Liver (tissue), 9 donors: Measurements from ENCODE around the gene TUNAR. TPM values are rescaled to one million over a fixed set of nuclear protein-coding genes. Genes with fewer than 3 reads are reported as not detected.

Experiments
- DNase-seq: peaks from one replicate; pipeline ENCODE4 v3.0.0-alpha.2; 2017; ENCODE audit warnings: low spot score
- H3K27ac ChIP-seq, 2 donors: one replicate each; pipeline ENCODE4 v1.7.0; 2013; ENCODE audit warnings: inconsistent platforms in 2 of 2, low read length in 2 of 2, control low read depth in 1 of 2, low read depth in 1 of 2, mild to moderate bottlenecking in 1 of 2
- H3K27me3 ChIP-seq, 4 donors: one replicate each; pipeline versions ENCODE4 v1.6.1 to v1.7.0; 2013; ENCODE audit warnings: low read length in 3 of 4, inconsistent platforms in 1 of 4, mild to moderate bottlenecking in 1 of 4, moderate library complexity in 1 of 4; ENCODE audit not compliant: control insufficient read depth in 4 of 4, insufficient read depth in 4 of 4
- H3K36me3 ChIP-seq, 4 donors: one replicate each; pipeline versions ENCODE4 v1.6.1 to v1.7.0; 2013; ENCODE audit warnings: low read length in 3 of 4, mild to moderate bottlenecking in 3 of 4, low read depth in 1 of 4, moderate library complexity in 1 of 4; ENCODE audit not compliant: control insufficient read depth in 4 of 4, insufficient read depth in 3 of 4
- H3K4me1 ChIP-seq, 4 donors: one replicate each; pipeline versions ENCODE4 v1.6.1 to v1.7.0; 2013; ENCODE audit warnings: low read length in 3 of 4, mild to moderate bottlenecking in 3 of 4, moderate library complexity in 1 of 4; ENCODE audit not compliant: control insufficient read depth in 4 of 4, insufficient read depth in 4 of 4
- H3K4me3 ChIP-seq, 3 donors: one replicate each; pipeline versions ENCODE4 v1.6.1 to v1.7.0; 2013; ENCODE audit warnings: low read length in 3 of 3, control low read depth in 1 of 3, low read depth in 1 of 3, mild to moderate bottlenecking in 1 of 3
- H3K9ac ChIP-seq, 2 donors: one replicate each; pipeline ENCODE4 v1.7.0; 2013; ENCODE audit warnings: low read length in 2 of 2, mild to moderate bottlenecking in 2 of 2, moderate library complexity in 2 of 2, control low read depth in 1 of 2, low read depth in 1 of 2
- H3K9me3 ChIP-seq, 4 donors: one replicate each; pipeline versions ENCODE4 v1.6.1 to v1.7.0; 2013; ENCODE audit warnings: low read length in 3 of 4; ENCODE audit not compliant: control insufficient read depth in 4 of 4
- EGR1 ChIP-seq, 2 donors: IDR thresholded peaks; 2 replicates each; pipeline ENCODE4 v1.6.1; 2016 to 2018; ENCODE audit warnings: antibody characterized with exemption in 2 of 2, low read depth in 2 of 2
- FOXA1 ChIP-seq: IDR thresholded peaks from 2 replicates; pipeline ENCODE4 v1.6.1; 2016; ENCODE audit warnings: antibody characterized with exemption
- FOXA2 ChIP-seq: IDR thresholded peaks from 2 replicates; pipeline ENCODE4 v1.6.1; 2016; ENCODE audit warnings: antibody characterized with exemption
- GABPA ChIP-seq, 2 donors: IDR thresholded peaks in 1 of 2; conservative IDR thresholded peaks in 1 of 2; 2 replicates each; pipeline ENCODE4 v1.6.1; 2016; ENCODE audit warnings: antibody characterized with exemption in 2 of 2, mild to moderate bottlenecking in 1 of 2, moderate library complexity in 1 of 2
- HNF4A ChIP-seq, 2 donors: conservative IDR thresholded peaks; 2 replicates each; pipeline ENCODE4 v1.6.1; 2016; ENCODE audit warnings: antibody characterized with exemption in 2 of 2, mild to moderate bottlenecking in 2 of 2
- HNF4G ChIP-seq: IDR thresholded peaks from 2 replicates; pipeline ENCODE4 v1.6.1; 2016; ENCODE audit warnings: antibody characterized with exemption
- JUND ChIP-seq, 2 donors: IDR thresholded peaks; 2 replicates each; pipeline ENCODE4 v1.6.1; 2016; ENCODE audit warnings: antibody characterized with exemption in 2 of 2
- NR2F2 ChIP-seq: IDR thresholded peaks from 2 replicates; pipeline ENCODE4 v1.6.1; 2016; ENCODE audit warnings: antibody characterized with exemption
- RAD21 ChIP-seq, 2 donors: IDR thresholded peaks; 2 replicates each; pipeline ENCODE4 v1.6.1; 2016; ENCODE audit warnings: antibody characterized with exemption in 2 of 2, mild to moderate bottlenecking in 2 of 2
- RXRA ChIP-seq, 2 donors: IDR thresholded peaks; 2 replicates each; pipeline ENCODE4 v1.6.1; 2017 to 2018; ENCODE audit warnings: antibody characterized with exemption in 2 of 2, mild to moderate bottlenecking in 1 of 2
- SP1 ChIP-seq: IDR thresholded peaks from 2 replicates; pipeline ENCODE4 v1.6.1; 2018; ENCODE audit warnings: antibody characterized with exemption, mild to moderate bottlenecking
- TAF1 ChIP-seq: conservative IDR thresholded peaks from 2 replicates; pipeline ENCODE4 v1.6.1; 2016; ENCODE audit warnings: antibody characterized with exemption, mild to moderate bottlenecking
- YY1 ChIP-seq: IDR thresholded peaks from 2 replicates; pipeline ENCODE4 v1.6.1; 2016; ENCODE audit warnings: antibody characterized with exemption, mild to moderate bottlenecking
- WGBS: extraction: QIAGEN DNeasy Blood & Tissue Kit; methylation state at CpG from one replicate; pipeline ENCODE4 v1.1.7; 2013; 5-methylcytosine and 5-hydroxymethylcytosine counted together
- polyA plus RNA-seq, 2 donors: library from polyadenylated mRNA; stranded (reverse) in 1 of 2; unstranded in 1 of 2; fragments of 200-250 nt in 1 of 2; fragments of >200 nt in 1 of 2; fragmentation: Nextera tagmentation in 1 of 2; extraction: Ambion mirVana in 1 of 2; gene quantifications; one replicate each; pipeline versions ENCODE4 v1.2.1 to v1.2.3, GENCODE V29; 2013 to 2015
- total RNA-seq, 2 donors: library from RNA; depleted of rRNA; stranded (reverse); fragments of >200 nt; gene quantifications; one replicate each; pipeline ENCODE4 v1.2.3, GENCODE V29; 2014
- TF ChIP-seq, protein P1 (sequence below): fragments of 150-350 bp; IDR thresholded peaks from 2 replicates; pipeline ENCODE4 v1.5.1; 2017; ENCODE audit warnings: improper control_type of control experiment, low read depth, low read length; ENCODE audit not compliant: missing input control
- TF ChIP-seq, protein P2 (sequence below): IDR thresholded peaks from 2 replicates; pipeline ENCODE4 v1.6.1; 2016; ENCODE audit warnings: antibody characterized with exemption, mild to moderate bottlenecking
- TF ChIP-seq, protein P3 (sequence below): IDR thresholded peaks from 2 replicates; pipeline ENCODE4 v1.6.1; 2016; ENCODE audit warnings: antibody characterized with exemption
- TF ChIP-seq, protein P4 (sequence below): IDR thresholded peaks from 2 replicates; pipeline ENCODE4 v1.6.1; 2016; ENCODE audit warnings: antibody characterized with exemption
- donor health status: healthy.
- donor health status: healthy.
- donor health status: healthy.
- donor health status: healthy.
- donor health status: healthy.

Gene TUNAR
- total and polyA plus RNA-seq, 4 donors: 0.14 TPM; not detected in 3

DNA sequence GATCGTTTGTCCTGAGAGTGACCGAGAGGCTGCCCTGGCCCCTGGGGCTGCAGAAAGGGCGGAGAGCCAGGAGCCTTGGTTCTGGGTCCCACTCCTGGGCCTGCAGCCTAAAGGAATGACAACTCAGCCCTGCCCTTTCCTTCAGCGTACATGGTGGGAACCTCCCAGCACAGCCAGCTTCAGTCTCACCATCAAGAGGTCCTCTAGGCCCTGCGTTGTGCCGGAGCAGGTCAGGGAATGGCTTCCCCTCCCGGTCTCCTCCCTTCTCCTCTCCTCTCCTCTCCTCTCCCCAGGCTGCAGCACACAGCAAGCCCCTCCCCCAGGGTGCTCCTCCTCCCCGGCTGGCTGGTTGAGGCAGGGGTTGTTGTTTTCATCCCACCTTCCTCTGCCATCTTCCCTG lies 44.6 kb upstream of the TUNAR start:
- H3K36me3 ChIP-seq: no peaks in the 10 kb centered on the region
- no peak overlapping the region for H3K27ac ChIP-seq
- DNase-seq: no peak
- peaks cover 0 to 5% (median 2%) of the 10 kb centered on the region in 4 donors for H3K9me3 ChIP-seq
- TF ChIP-seq FOXA1 (no peak), RAD21 (IDR thresholded peaks at IDR 0.05) (no peak), HNF4A (conservative IDR thresholded peaks at IDR 0.05) (no peak), GABPA (IDR thresholded peaks at IDR 0.05 in 1 of 2, conservative IDR thresholded peaks at IDR 0.05 in 1 of 2) (no peak), NR2F2 (no peak), HNF4G (no peak), JUND (IDR thresholded peaks at IDR 0.05) (no peak), TAF1 (no peak), YY1 (no peak), SP1 (no peak), RXRA (IDR thresholded peaks at IDR 0.05) (no peak), FOXA2 (no peak), EGR1 (IDR thresholded peaks at IDR 0.05; ENCODE audit: low read depth in 2 of 2) (no peak)
- TF ChIP-seq, protein P1, sequence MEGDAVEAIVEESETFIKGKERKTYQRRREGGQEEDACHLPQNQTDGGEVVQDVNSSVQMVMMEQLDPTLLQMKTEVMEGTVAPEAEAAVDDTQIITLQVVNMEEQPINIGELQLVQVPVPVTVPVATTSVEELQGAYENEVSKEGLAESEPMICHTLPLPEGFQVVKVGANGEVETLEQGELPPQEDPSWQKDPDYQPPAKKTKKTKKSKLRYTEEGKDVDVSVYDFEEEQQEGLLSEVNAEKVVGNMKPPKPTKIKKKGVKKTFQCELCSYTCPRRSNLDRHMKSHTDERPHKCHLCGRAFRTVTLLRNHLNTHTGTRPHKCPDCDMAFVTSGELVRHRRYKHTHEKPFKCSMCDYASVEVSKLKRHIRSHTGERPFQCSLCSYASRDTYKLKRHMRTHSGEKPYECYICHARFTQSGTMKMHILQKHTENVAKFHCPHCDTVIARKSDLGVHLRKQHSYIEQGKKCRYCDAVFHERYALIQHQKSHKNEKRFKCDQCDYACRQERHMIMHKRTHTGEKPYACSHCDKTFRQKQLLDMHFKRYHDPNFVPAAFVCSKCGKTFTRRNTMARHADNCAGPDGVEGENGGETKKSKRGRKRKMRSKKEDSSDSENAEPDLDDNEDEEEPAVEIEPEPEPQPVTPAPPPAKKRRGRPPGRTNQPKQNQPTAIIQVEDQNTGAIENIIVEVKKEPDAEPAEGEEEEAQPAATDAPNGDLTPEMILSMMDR: no peak
- TF ChIP-seq, protein P2, sequence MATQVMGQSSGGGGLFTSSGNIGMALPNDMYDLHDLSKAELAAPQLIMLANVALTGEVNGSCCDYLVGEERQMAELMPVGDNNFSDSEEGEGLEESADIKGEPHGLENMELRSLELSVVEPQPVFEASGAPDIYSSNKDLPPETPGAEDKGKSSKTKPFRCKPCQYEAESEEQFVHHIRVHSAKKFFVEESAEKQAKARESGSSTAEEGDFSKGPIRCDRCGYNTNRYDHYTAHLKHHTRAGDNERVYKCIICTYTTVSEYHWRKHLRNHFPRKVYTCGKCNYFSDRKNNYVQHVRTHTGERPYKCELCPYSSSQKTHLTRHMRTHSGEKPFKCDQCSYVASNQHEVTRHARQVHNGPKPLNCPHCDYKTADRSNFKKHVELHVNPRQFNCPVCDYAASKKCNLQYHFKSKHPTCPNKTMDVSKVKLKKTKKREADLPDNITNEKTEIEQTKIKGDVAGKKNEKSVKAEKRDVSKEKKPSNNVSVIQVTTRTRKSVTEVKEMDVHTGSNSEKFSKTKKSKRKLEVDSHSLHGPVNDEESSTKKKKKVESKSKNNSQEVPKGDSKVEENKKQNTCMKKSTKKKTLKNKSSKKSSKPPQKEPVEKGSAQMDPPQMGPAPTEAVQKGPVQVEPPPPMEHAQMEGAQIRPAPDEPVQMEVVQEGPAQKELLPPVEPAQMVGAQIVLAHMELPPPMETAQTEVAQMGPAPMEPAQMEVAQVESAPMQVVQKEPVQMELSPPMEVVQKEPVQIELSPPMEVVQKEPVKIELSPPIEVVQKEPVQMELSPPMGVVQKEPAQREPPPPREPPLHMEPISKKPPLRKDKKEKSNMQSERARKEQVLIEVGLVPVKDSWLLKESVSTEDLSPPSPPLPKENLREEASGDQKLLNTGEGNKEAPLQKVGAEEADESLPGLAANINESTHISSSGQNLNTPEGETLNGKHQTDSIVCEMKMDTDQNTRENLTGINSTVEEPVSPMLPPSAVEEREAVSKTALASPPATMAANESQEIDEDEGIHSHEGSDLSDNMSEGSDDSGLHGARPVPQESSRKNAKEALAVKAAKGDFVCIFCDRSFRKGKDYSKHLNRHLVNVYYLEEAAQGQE: no peak
- TF ChIP-seq, protein P3, sequence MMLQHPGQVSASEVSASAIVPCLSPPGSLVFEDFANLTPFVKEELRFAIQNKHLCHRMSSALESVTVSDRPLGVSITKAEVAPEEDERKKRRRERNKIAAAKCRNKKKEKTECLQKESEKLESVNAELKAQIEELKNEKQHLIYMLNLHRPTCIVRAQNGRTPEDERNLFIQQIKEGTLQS: no peak
- TF ChIP-seq, protein P4, sequence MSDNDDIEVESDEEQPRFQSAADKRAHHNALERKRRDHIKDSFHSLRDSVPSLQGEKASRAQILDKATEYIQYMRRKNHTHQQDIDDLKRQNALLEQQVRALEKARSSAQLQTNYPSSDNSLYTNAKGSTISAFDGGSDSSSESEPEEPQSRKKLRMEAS: no peak
- no peak overlapping the region for H3K9ac ChIP-seq
- WGBS: 26% methylated on average over 8 of the region's 8 CpGs
- peaks cover 0 to 10% (median 0%) of the 10 kb centered on the region in 4 donors for H3K27me3 ChIP-seq
- no peak overlapping the region for H3K4me3 ChIP-seq
- H3K4me1 ChIP-seq: no peaks in the 10 kb centered on the region

DNA sequence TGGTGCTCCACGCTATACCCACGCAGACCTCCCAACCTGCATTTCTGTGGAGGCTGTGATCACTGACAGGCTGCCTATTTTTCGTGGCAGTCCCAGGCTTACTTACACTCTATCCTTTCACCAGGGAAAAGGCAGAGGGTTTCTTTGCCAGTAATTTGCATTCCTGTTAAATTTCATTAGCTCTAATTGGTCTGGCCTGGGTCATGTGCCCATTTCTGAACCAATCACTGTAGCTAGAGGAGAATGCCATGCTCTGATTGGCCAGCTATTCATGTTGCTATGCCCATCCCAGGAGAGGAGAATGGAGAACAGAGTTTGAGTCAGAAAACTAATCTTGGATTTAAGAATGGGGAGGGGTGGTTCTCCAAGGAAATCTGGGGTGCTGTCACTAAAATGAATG lies 43.2 kb upstream of the TUNAR start:
- Histone ChIP-seq H3K27ac (no peak overlapping the region), H3K4me1 (no peaks in the 10 kb centered on the region), H3K9ac (no peak overlapping the region), H3K27me3 (peaks cover 0 to 3% (median 0%) of the 10 kb centered on the region in 4 donors), H3K4me3 (no peak overlapping the region), H3K36me3 (no peaks in the 10 kb centered on the region), H3K9me3 (peaks cover 0 to 5% (median 2%) of the 10 kb centered on the region in 4 donors)
- WGBS: 63% methylated on average over 3 of the region's 3 CpGs
- no peak for DNase-seq
- no peak for TF ChIP-seq HNF4G
- TF ChIP-seq, protein P2: no peak
- TF ChIP-seq FOXA1: no peak
- TF ChIP-seq, protein P3: no peak
- no peak for TF ChIP-seq RAD21 (IDR thresholded peaks at IDR 0.05)
- TF ChIP-seq, protein P1: no peak
- TF ChIP-seq GABPA (IDR thresholded peaks at IDR 0.05 in 1 of 2, conservative IDR thresholded peaks at IDR 0.05 in 1 of 2): no peak
- TF ChIP-seq HNF4A (conservative IDR thresholded peaks at IDR 0.05): no peak
- no peak for TF ChIP-seq TAF1
- no peak for TF ChIP-seq EGR1 (IDR thresholded peaks at IDR 0.05; ENCODE audit: low read depth in 2 of 2)
